Iris pigment epithelial cell (primary cell): Measurements from ENCODE around the gene CMIP.

Source experiments
- DNase-seq: peaks from one replicate; pipeline ENCODE4 v3.0.0-alpha.2; 2011; ENCODE audit warnings: low read depth

The CMIP gene

DNA sequence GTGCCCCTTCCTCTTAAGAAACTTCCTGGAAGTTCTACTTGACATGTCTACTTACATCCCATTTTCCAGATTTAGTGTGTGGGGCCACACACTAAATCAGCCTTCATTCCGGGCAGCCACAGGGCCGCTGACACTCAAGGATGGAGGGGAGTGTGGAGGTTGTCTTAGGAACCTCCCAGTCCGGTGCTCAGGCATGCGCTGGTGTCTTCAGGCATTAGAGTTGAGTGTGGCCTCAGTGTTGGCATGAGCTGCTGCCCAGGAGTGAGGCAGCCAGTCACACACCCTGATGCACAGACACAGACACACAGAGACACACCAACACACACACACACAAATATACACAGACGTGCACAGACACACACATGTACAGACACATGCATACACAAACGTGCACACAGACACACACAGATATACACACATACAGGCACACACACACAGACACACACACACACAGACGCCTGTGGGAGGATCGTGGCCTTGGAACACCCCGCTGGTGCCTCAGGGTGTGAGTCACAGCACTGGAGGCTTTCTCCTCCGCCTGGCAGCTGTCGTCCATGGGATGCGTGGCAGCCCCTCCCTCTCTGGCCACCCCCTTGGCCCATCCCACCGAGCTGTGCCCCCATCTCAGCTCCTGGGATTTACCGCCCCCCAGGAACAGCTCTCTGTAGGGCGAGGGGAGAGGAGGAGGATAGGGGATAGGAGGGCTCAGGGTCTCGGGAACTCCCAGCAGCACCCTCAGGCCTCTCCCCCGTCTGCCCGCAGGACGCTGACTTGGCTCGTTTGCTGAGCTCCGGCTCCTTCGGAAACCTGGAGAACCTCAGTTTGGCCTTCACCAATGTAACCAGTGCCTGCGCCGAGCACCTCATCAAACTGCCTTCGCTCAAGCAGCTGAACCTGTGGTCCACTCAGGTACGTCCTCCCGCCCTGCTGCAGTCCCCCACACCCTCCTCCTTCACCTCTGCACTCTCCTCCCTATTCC, 258.9 kb downstream of the CMIP start:
- DNase-seq, result peak; percentile 96

DNA sequence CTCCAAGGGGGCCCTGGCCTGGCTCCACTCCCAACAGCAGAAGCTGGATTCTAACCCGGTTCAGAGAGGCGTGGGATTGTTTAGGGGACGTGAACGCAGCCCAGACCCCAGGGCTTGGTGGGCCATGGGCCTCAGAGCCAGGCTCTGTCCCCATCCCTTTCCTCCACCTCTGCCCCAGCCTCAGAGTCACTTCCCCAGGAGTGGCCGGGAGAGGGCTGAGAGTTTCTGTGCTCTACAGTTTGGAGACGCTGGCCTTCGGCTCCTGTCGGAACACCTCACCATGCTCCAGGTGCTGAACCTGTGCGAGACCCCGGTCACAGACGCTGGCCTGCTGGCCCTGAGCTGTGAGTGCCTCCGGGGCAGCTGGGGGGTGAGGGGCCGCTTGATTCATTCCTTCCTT, 260.7 kb downstream of the CMIP start:
- DNase-seq, result no peak

DNA sequence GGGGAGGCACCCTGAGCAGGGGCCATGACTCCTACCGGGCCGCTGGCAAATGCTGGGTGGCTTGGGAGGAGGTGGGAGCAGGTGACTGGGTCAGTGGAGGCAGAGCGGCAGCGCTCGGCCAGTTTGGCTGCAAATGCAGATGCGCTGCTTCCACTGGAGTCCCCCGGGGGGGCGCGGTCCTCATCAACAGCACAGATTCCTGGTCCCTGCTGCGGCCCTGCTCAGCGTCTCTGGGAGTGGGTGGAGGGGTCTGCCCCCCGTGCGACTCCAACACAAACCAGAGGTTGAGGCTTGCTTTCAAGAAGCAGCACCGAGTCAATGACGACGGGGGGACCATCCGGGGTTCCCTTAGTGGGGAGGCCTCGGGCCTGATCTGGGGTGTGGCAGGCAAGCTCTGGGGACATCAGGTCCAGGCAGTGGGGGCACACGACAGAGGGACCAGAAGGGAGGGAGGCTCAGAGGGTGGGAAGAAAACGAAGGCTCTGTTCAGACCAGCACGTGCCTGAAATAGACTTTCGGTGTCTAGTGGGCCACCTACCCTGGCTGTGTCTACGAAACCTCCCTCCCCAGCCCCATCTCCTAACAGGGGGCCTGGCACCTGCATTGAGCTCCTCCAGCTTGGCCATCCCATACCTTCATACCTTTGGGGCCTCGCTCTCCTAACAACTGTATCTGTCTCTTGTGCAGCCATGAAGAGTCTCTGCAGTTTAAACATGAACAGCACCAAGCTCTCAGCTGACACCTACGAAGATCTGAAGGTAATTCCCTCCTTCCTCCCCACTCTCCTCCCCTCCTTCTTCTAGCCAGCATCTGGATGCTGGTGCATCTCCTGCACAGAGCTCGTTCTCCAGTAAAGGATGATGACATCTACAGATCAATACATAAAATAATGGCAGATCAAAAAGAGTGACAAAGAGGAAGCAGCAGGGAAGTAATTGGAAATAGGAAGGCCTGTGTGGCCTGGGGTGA, 262.0 kb downstream of the CMIP start:
- no peak for DNase-seq

DNA sequence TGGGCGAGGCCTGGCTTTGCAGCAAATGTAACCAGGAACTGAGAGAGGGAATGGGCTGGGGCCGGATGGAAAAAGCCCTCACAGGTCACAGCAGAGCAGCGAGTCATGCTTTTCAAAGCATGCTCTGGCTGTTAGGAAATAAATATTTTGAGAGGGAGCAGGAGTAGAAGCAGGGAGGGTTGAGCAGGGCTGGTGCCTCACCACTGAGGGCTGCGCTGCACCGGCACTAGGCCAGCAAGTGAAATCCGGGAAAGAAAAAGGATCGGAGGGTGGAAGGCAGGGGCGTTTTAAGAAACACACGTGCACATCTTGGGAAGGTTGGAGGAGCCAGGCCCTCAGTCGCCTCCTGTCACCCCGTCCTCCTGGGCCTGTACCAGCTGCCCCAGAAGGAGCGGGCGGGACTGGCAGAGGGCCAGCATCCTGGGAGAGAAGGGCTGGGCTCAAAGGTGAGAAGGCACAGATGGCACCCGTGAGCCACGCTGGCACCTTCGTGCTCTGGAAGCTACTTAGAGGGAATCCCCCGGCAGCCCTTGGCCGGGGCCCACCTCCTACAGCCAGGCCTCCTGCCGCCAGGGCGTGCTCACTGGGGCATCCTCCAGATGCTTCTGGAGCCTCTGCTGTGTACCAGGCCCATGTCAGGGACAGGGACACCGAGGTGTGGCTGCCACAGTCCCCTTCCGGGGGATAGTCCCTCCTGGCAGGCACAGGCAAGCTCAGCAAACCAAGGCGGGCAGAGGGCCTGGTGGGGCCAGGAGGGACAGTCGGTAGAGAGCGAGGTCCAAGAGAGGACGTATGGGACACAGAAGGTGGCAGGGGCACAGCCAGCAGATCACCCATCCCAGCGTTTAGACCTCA, 263.0 kb downstream of the CMIP start:
- DNase-seq, result peak; percentile 43

DNA sequence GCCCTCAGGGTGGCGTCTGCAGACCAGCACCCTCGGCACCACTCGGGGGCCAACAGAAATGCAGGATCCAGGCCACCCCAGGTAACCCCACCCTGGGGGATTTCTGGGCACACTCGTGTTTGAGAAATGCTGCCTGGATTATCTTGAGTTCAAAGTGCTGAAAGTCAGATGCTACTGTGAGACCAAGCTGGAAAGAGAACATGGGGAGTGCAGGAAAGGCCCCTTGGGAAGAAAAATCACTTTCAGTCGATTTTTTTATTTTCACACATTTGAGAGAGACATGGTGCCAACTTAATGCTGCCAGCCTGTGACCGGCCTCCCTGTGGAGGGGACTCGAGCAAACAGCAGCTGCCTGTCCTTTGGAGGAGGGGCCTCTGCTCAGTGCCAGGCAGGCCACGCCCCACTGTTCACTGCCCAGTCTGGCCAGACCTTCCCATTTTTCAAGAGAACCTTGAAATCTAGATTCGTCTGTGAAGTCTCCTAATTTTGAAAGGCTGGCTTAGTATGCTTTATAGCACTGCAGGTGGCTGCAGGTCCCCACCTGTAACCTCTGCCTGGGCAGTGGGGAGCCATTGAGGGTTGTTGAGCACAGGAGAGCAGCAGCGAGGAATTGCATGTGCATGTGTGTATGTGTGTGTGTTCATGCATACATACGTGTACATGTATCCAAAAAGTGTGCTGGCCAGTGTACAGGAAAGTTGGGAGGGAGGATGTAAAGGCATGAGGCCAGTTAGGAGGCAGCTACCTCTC, 263.8 kb downstream of the CMIP start:
- no peak for DNase-seq

DNA sequence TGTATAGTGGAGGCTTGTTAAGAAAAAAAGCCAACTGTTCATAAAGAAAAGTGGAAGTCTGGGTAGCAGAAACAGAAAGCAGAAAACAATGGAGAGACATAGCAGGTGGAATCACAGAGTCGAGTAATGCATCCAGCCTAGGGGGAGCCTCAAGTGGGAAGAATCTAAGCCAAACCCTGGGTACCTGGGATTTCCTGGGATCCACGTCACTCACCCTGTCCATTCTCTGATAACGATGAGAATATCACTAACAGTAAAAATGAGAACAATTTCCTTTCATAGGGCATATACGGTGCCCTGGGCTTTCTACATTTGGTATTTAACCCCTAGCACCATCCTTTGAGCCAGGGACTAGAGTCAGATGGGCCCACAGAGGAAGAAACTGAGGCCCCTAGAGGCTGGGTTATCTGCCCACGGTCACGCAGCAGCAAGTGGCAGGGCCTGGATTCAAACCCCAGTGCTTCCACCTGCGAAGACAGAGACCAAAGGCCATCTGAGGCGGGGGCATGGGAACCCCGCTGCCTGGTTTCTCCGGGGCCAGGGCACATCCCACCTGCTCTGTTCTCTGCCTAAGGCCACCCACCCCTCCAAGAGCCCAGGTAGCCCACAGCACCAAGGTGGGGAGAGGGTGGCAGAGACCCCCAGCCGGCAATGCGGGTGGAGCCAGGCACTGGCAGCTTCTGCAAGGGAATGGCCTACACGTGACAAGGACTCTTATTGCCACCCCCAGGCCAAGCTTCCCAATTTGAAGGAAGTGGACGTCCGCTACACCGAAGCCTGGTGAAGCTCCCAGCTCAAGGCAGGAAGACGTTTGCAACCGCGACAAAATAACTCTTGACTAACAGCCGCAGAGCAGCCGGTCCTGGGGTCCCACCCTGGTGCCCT, 264.6 kb downstream of the CMIP start:
- no peak for DNase-seq

DNA sequence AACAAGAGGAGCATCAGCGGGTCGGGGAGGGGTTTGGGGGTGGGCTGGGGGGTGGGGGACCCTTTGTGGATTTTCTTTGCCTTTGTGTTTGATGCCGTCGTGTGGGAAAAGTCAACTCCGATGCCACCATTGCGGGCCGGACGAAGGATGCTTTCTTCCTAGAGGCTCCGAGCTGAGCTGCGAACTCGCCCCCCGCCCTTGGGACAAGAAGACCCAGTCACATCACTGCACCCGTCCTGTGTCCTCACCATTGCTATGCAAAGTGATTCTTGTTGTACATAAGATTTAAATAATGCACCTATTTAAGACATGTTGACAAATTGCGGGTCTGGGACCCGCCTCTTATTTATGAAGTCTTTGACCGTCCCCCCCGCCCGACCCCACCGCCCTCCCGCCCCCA, 265.4 kb downstream of the CMIP start:
- no peak for DNase-seq

DNA sequence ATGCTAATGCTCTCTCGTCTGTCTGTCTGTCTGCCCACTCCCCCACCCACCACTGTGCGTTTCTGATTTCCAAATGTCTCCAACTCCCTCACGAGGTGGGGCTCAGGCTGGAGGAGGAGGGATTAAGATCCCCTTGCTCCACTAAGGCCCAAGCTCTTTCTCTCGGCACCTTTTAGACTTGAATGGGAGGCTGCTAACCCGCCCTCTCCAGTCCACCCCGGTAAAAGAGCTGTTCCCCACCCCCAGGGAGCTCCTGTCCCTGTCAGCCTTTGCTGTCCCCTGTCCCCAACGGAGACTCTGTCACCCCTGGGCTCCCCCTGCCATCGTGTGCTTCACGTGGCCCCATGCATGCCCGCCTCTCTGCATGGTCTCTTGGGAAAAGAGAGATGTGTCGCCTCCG, 266.0 kb downstream of the CMIP start:
- no peak for DNase-seq

DNA sequence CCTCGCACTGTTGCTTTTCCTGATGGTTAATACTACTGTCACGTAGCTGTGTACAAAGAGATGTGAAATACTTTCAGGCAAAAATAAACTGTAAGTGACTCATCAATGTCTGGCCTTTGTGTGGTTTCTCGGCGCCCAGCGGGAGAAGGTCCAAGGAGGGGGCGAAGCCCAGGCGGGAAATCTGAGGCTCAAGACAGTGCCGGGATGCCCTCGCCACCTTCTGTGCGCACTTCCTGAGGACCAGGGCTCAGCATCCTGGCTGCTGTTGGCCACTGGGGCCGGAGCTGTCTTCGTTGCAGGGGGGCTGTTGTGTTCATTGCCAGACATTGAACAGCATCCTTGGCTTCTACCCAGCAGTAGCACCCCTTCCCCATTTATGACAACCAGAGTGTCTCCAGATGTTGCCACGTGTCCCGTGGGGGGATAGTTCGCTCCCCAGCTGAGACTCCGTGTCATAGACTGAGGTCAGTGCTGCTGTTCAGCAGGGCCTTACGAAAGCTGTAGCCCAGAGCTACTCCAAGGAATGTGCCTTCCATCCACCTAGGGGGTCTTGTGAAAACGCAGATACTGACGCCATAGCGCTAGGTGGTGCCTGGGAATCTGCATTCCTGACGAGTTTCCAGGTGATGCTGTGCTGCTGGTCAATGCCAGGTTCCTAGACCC, 267.2 kb downstream of the CMIP start:
- peak; percentile 94 for DNase-seq

DNA sequence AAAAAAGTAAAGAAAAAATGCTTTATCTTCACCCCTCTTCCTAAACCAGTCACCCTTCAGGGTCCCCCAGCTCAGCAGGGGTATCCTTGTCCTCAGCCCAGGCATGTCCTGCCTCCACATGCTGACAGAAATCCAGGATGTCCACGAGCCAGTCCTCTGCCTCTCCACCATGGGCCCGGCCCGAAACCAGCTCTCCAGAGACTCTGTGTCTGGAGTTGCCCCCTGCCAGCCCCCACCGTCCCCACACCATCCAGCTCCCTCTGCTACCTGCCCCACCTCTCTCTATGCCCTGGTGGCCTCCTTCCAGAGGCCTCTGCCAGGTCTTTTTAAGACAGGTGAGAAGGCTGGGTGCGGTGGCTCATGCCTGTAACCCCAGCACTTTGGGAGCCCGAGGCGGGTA, 268.1 kb downstream of the CMIP start:
- DNase-seq, result no peak

DNA sequence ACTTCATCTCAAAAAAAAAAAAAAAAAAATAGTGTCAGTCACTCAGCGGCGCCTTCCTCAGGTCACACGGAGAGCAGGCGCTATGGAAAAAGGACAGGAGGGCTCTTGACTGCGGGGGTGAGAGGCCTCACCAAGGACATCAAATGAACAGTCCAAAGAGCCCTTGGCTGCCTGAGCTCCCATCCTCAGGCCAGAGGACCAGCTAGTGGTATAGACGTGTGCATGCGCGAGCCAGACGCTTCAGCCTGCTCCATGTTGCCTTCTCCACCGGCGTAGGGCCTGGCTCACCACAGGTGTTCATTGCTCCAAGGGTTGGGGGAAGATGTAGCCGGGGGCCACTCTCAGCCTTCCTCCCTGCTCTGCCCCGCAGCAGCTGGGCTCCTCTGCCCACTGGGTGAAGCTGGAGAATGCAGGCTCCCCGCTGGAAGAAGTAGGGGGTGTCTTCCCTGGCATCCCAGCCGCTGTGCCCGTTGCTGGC, 268.7 kb downstream of the CMIP start:
- no peak for DNase-seq

DNA sequence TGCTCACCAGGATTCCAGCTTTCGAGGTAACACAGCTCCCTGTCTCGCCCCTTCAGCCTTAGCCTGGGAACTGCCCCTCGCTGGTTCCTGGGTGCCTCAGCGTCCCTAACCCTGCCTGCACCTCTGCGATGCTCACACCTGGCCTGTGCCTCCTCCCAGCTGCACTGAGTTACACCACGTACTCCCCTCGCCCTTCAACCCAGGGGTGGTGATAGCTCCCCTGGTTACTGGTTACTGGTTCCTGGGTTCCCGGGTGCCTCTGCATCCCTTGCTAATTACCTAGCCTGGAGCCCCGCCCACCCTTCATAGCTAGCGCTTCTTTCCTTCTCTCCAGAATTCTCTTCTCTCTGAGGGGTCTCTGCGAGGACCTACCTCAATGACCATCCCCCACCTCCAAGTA, 269.2 kb downstream of the CMIP start:
- no peak for DNase-seq

DNA sequence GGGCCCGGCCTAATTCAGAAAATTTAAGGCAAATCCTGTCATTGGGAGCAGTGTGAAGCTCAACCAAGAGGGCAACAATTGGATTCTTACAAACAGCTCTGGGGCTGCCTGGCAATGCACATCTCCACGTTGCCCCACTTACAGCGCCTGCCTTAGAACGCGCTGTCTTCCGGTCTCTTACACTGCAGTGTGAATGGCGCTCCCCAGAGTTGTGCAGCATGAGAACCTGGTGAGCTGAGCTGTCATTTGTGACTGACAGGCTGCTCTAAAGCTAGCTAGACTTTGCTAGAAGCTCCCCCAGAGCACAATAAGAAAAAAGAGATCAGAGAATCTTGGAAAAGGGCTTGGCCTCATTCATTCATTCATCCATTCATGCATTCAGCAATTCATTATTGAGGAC, 270.0 kb downstream of the CMIP start:
- DNase-seq, result no peak

DNA sequence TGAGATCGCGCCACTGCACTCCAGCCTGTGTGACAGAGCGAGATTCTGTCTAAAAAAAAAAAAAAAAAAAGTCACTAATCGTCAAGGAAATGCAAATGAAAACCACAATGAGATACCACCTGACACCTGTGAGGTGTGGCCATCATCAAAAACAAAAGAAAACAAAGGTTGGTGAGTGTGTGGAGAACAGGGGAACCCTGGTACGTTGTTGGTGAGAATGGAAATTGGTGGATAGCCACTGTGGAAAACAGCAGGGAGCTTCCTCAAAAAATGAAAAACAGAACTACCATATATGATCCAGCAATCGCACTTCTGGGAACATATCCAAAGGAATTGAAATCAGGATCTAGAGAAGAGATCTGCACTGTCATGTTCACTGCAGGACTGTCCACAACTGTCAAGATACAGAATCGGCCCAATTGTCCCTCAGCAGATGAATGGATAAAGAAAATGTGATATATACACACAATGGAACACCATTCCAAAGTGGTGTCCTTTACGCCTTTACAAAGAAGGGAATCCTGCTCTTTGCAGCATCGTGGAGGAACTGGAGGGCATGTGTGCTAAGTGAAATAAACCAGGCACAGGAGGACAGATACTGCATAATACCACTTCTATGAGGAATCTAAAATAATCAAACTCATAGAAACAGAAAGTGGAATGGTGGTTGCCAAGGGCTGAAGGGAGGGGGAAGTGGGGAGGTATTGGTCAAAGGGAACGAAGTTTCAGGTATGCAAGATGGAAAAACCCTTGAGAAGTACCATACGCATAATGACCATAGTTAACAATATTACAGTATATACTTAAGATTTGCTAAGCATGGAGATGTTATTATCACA, 271.0 kb downstream of the CMIP start:
- no peak for DNase-seq

DNA sequence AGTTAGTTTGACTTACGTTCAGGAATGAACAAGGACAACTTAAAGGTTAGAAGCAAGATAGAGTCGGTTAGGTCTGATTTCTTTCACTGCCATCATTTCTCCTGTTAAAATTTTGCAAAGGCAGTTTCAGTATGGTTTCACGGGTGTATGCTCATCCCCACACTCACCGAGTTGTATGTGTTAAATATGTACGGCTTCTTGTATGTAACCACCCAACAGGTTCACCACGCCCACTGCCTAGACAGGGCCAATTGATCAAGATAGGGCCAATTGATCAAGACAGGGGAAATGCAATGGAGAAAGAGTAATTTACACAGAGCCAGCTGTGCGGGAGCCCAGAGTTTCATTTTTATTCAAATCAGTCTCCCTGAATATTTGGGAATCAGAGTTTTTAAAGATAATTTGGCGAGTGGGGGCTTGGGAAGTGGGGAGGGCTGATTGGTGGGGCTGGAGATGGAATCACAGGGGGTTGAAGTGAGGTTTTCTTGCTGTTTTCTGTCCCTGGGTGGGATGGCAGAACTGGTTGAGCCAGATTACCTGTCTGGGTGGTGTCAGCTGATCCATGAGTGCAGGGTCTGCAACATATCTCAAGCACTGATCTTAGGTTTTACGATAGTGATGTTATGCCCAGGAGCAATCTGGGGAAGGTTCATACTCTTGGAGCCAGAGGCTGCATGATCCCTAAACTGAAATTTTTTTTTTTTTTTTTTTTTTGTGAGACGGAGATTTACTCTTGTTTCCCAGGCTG, 272.0 kb downstream of the CMIP start:
- DNase-seq, result no peak

DNA sequence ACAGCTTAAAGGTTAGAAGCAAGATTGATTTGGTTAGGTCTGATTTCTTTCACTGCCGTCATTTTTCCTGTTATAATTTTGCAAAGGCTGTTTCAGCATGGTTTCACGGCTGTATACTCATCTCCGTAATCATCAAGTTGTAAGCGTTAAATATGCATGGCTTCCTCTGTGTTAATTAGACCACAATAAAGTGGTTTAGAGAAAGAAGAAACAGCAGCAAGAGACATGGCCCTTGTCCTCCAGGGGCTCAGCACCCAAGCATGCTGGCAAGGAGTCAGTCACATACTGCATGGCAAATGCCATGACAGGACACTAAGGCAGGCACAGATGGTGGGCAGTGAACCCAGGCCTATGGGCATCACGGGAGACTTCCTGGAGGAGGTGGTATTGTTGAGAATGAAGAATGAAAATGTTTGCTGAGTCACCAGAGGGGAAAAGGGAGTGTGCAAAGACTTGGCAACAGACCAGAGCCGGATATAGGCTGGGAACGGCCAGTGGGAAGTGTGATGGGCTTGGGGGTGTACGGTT, 273.1 kb downstream of the CMIP start:
- DNase-seq, result no peak

DNA sequence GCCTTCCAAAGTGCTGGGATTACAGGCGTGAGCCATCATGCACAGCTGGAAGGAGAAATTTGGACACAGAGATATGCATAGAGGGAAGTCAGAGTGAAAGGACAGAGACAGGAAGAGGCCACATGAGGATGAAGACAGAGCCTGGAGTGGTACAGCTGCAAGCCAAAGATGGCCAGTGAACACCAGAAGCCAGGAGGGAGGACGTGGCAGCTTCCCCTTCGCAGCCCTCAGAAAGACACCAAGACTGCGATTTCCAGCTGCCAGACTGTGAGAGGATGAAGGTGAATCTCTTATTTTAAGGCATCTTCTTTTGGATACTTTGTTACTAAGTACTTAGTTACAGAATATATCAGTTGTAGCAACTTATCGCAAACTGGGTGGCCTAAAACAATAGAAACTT, 274.0 kb downstream of the CMIP start:
- DNase-seq, result no peak
